Stimulated activated CD8-positive, alpha-beta memory T cell treated with anti-CD3 and anti-CD28 coated beads, Interleukin-15, amount 100 ng/mL, for 4 hours (primary cell): ENCODE results near the gene ZNF519.
A peak's percentile ranks its signal among the peaks of the same experiment; 100 is the strongest.
"Not testable (repeated sequence)": the region's sequence is repeated elsewhere in the genome, so short reads cannot be mapped to it uniquely, and the experiment has no call there.

Experiments used
- DNase-seq, 2 donors: peaks; one replicate each; pipeline ENCODE4 v3.0.0-alpha.2; 2020; ENCODE audit warnings: low read depth in 2 of 2

The ZNF519 gene

DNA sequence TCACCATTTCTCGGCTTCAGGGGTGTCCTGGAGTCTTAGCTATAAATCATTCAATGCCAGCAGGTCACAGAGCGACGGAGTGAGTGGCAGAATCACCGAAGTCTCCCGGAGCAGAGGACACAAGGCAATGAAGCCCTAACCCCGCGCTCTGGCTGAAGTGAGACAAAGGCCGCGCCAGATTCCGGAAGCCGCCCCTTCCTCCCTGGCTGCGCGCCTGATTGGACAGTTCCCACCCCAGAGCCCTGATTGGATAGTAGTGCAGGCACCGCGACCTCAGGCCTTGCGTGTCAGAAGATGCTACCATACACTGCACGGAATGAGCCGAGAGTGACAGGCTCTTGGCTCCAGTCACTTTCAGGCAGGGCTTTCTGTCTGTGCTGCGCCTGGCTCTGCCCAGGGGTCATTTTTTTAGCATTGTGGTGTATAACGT is at the start of gene ZNF519:
Gene ZNF519 (minus strand): TSS at position 165 of the 430 bp plus-strand sequence. CDS start 158 bp downstream, at position 7.
- DNase-seq: peak; percentile 70 to 83

- no peak for DNase-seq
Measured at GRCh38 chr18:14179306-14179705, 47.1 kb upstream of the ZNF519 start.

- peak; percentile 60 for DNase-seq
Measured at GRCh38 chr18:14178321-14179196, 46.3 kb upstream of the ZNF519 start.

- not testable (repeated sequence) for DNase-seq
Measured at GRCh38 chr18:14177540-14178320, 45.5 kb upstream of the ZNF519 start.

- DNase-seq: not testable (repeated sequence)
Measured at GRCh38 chr18:14175404-14175803, 43.2 kb upstream of the ZNF519 start.

DNA sequence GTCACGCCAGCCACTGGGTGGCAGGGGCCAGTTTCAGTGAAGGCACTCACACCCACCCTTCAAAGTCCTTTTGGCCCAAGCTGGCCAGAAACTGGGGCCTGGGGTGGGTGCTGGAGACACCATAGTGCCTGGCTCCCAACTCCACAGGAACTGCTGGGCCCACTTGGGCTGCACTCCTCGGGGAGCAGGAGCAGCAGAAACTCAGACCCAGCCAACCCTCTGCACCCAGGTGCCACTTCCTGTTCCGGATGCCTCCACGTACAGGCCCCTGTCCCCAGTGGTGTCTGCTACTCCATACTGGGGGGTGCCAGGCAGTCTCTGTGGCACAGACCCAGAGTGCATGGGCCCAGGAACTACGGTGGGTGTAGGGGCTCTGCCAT is 42.5 kb upstream of the ZNF519 start:
- no peak for DNase-seq

GRCh38 chr18:14174002-14174705 is 41.9 kb upstream of the ZNF519 start:
- not testable (repeated sequence) for DNase-seq

- not testable (repeated sequence) for DNase-seq
Measured at GRCh38 chr18:14173116-14173951, 41.1 kb upstream of the ZNF519 start.

DNA sequence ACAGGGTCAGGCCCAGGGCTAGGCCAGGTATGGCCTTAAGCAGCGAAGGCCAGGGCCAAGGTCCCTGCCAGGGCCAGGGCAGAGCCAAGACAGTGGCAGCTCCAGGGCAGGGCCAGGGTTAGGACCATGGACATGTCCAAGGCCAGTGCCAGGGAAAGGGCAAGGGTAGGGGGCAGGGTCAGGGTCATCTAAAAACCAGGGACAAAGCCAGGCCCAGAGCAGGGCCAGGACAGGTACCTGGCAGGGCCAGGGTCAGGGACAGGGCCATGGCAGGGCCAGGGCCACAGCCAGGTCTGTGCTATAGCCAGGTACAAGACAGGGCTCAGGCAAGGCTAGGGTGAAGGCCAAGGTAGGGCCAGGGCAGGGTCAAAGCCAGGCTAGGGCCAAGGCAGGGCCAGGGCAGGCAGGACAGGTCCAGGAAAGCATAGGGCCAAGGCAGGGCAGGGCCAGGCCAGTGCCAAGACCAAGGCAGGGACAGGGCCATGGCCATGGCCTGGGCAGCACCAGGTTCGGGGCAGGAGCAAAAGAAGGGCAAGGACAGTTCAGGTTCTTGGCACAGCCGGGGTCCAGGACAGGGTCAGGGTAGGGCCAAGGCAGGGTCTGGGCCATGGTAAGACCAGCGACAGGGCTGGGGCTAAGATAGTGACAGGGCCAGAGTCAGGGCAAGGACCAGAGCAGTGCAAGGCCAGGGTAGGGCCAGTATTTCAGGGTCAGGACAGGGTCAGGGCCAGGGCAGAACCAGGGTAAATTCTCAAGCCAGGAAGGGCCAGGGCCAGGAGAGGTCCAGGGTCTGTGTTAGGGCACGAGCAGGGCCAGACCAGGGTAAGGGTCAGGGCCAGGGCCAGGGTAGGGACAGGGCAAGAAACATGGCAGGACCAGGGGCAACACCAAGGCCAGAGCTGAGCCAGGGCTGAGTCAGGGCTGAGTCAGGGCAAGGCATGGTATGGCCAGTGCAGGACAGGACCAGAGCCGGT is 40.2 kb upstream of the ZNF519 start:
- not testable (repeated sequence) for DNase-seq

GRCh38 chr18:14171301-14172141 is 39.3 kb upstream of the ZNF519 start:
- not testable (repeated sequence) for DNase-seq

- DNase-seq: not testable (repeated sequence)
Measured at GRCh38 chr18:14170367-14171036, 38.3 kb upstream of the ZNF519 start.

DNA sequence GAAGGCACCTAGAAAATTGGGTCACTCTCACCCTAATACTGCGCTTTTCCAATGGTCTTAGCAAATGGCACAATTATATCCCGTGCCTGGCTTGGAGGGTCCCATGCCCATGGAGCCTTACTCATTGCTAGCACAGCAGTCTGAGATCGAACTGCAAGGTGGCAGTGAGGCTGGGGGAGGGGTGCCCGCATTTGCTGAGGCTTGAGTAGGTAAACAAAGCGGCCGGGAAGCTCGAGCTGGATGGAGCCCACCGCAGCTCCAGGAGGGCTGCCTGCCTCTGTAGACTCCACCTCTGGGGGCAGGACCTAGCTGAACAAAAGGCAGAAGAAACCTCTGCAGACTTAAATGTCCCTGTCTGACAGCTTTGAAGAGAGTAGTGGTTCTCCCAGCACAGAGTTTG is 30.7 kb upstream of the ZNF519 start:
- DNase-seq: not testable (repeated sequence)

DNA sequence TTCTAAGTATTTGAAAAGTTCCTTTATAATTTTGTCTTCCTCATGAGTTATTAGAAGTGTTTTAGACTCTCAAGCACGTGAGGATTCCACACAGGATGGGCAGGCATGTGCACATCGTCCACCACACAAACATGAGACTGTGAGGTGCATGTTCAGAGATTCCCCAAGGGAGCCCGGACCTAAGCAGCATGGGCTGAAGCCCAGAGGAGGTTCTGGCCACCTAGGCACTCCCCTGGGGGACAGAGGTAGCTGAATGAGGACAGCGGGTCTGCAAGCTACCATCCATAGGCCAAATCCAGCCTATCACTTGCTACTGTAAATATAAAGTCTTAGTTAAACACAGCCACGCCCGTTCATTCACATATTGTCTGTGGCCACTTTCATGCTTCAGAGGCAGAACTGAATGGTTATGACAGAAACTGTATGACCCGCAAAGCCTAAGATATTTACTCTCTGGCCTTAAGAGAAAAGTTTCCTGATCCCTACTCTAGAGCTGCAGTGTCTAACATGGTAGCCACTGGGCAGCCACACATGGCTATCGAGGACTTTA is 19.4 kb upstream of the ZNF519 start:
- not testable (repeated sequence) for DNase-seq

DNA sequence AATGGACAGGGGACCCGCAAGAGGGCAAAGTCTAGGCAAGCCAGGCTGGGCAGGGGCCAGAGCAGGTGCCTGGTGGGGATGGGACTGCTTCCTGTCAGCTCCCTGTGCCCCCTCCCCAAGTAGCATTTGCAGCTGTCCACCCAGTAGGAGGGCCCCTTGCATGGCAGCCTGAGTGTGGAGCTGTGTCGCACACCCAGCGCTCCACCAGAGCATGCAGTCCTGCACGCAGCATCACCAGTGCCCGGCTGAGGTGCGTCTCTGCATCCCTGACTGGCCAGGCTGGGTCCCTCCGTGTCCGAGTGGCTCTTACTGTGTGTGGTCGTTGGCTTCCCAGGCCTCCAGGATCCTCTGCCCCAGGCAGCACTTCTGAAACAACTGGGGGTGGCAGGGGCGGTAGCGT is 18.5 kb upstream of the ZNF519 start:
- not testable (repeated sequence) for DNase-seq

DNA sequence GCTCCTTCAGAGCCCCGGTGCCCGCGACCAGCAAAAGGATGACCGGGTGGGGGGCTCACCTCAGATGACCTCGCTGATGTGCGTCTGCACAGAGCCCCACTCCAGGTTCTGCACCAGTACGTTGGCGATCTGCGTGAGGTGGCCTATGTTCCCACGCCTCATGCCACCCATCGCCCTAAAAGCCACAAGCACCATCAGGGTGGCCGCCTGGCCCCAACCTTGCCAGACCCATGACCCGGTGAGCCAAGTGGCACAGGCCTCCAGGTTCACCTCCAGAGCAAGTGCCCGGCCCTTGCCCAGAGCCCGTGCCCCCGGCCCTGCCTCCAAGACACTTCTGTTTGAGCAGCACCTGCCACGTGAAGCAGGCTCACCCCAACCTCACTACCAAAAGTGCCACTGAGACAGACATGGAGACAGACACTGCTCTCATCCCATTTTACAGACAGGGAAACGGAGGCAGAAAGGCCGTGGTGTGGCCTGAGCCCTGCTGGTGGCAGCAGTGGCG is 17.7 kb upstream of the ZNF519 start:
- not testable (repeated sequence) for DNase-seq

DNA sequence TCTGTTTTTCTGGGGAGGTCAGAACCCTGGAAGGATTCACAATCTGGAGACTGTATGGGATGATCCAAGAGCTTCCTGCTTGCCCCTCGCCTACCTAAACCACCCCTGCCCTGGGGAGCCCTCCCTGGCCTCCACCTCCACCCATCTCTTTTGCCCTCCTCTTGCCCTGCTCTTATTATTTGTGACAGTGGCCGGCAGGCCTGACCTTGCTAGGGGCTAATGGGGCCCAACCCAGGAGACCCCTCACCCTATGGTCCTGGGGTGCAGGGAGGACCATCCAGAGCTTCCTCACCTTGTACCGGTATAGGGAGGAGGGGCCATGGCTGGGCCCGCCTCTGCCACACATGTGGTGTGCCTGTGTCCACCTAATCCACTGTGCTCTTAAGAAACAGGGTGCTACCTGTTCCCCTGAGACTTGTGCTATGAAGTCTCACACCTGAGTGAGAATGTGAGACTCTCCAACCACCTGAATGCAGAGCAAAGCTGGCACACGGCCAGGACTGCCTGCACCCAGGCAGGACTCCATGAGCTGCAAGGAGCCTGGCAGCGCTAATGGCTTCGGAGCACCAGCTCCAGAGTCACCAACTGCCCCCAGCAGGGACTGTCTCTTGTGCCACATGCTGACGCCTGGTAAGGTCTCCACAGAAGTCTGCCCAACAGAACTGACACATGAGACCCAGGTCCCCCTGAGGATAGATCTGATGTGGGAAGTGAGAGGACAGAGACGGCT is 17.1 kb upstream of the ZNF519 start:
- not testable (repeated sequence) for DNase-seq
